Ovary (tissue), 9 donors: ENCODE results near the gene CARD9. TPM values are rescaled to one million over a fixed set of nuclear protein-coding genes. Genes with fewer than 3 reads are reported as not detected.
A peak's percentile ranks its signal among the peaks of the same experiment; 100 is the strongest.

Experiments used
- DNase-seq, 5 donors: peaks; one replicate each; pipeline ENCODE4 v3.0.0-alpha.2; 2019 to 2020
- H3K27ac ChIP-seq, 2 donors: fragments of 200-600 bp; one replicate each; pipeline versions ENCODE4 v1.5.1 to v1.8.0; 2019 to 2022
- H3K27me3 ChIP-seq: fragments of 200-600 bp; one replicate; pipeline ENCODE4 v1.8.0; 2022
- H3K36me3 ChIP-seq: fragments of 200-600 bp; sonication (generic); one replicate; pipeline ENCODE4 v1.5.1; 2019
- H3K4me1 ChIP-seq: one replicate; pipeline ENCODE4 v1.8.1; 2013; ENCODE audit warnings: mild to moderate bottlenecking, moderate library complexity; ENCODE audit not compliant: insufficient read depth
- H3K4me3 ChIP-seq: fragments of 200-600 bp; sonication (generic); one replicate; pipeline ENCODE4 v1.5.1; 2017
- H3K9me3 ChIP-seq, 2 donors: fragments of 200-600 bp in 1 of 2; sonication (generic) in 1 of 2; one replicate each; pipeline versions ENCODE4 v1.5.1 to v1.8.1; 2013 to 2019; ENCODE audit warnings: mild to moderate bottlenecking in 1 of 2, moderate library complexity in 1 of 2
- EP300 ChIP-seq: sonication (generic); formaldehyde crosslinking; IDR thresholded peaks from one replicate; pipeline ENCODE4 v1.6.1; 2017; ENCODE audit warnings: antibody characterized with exemption
- POLR2A ChIP-seq: fragments of 450-650 bp; IDR thresholded peaks from one replicate; pipeline ENCODE4 v1.6.1; 2017; ENCODE audit warnings: antibody characterized with exemption, mild to moderate bottlenecking, moderate library complexity
- WGBS, 3 donors: extraction: QIAGEN DNeasy Blood & Tissue Kit in 1 of 3; methylation state at CpG; one replicate each; pipeline versions ENCODE4 v1.1.5 to v1.1.7; 2013 to 2017; 5-methylcytosine and 5-hydroxymethylcytosine counted together
- intact Hi-C, 4 donors: fragments of 100-400 bp; cut with DNase I; formaldehyde crosslinking; loops; one replicate each; pipeline versions ENCODE4 v1.11.0 to v1.15.1; 2022 to 2023
- polyA plus RNA-seq, 2 donors: library from polyadenylated mRNA; stranded (reverse); fragments of 200-250 nt in 1 of 2; fragments of 350-450 nt in 1 of 2; fragmentation: Illumina TruSeq in 1 of 2; extraction: RNeasy Lipid Tissue Mini Kit (QIAGEN cat#74804) in 1 of 2; gene quantifications; one replicate each; pipeline ENCODE4 v1.2.3, GENCODE V29; 2013 to 2014
- total RNA-seq, 7 donors: library from RNA; depleted of rRNA in 2 of 7; stranded (reverse); fragments of >200 nt in 2 of 7; fragmentation: NEBNext Ultra II Directional in 3 of 7; extraction: Animal tissue kit (Norgen Biotek cat#: 25700) in 3 of 7; gene quantifications; one replicate each; pipeline versions ENCODE4 v1.1.0 to v1.2.4, GENCODE V29; 2016 to 2023
- TF ChIP-seq, protein P1 (sequence below), 3 donors: fragments of 450-650 bp in 2 of 3; fragments of 200-600 bp in 1 of 3; IDR thresholded peaks; one replicate each; pipeline versions ENCODE4 v1.5.1 to v1.8.0; 2016 to 2022; ENCODE audit warnings: antibody characterized with exemption in 3 of 3, mild to moderate bottlenecking in 1 of 3
- donor health status: DM: no; HTN: no; CAD: no; lungs with moderate emphysema.
- donor health status: DM: no; HTN: no; CAD: no.
- donor health status: Bipolar disorder and iron deficiency.
- donor health status: DM: yes; HTN: yes; CAD: no.
- donor health status: DM: no; HTN: no; CAD: no.
- donor health status: DM: yes; HTN: yes; CAD: no.

CARD9 gene
- total and polyA plus RNA-seq, 9 donors = 0.48 to 3.5 (median 1.1) TPM; not detected in 1

DNA sequence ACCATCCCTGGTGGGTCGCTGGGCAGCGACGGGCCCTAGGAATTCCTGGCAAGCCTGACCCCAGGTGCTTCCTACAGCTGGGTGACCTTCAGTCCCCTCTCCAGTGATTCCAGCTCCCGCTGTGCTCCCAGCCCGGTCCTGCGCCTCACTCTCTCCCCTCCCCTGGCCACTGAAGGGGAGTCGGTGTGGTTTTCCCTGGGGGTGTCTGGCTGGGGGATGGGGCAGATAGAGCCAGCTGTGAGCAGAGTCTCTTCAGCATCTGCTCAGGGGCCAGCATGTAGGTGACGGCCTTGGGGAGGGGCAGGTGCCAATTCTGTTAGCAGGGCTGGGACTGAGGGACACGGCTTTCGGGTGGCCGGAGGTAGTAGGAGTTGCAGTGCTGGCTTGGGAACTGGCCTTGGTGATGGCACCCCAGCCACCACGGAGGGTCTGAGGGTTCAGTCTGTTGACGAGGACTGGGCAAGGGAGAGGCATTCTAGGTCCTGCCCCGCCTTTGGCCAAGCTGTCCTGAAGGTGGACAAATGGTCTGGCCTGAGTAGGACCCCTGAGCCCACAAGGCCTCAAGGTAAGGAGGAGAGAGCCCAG lies 43.0 kb downstream of the CARD9 start:
- no peak for TF ChIP-seq EP300
- TF ChIP-seq, protein P1, sequence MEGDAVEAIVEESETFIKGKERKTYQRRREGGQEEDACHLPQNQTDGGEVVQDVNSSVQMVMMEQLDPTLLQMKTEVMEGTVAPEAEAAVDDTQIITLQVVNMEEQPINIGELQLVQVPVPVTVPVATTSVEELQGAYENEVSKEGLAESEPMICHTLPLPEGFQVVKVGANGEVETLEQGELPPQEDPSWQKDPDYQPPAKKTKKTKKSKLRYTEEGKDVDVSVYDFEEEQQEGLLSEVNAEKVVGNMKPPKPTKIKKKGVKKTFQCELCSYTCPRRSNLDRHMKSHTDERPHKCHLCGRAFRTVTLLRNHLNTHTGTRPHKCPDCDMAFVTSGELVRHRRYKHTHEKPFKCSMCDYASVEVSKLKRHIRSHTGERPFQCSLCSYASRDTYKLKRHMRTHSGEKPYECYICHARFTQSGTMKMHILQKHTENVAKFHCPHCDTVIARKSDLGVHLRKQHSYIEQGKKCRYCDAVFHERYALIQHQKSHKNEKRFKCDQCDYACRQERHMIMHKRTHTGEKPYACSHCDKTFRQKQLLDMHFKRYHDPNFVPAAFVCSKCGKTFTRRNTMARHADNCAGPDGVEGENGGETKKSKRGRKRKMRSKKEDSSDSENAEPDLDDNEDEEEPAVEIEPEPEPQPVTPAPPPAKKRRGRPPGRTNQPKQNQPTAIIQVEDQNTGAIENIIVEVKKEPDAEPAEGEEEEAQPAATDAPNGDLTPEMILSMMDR (IDR thresholded peaks at IDR 0.05) = no peak
- Histone ChIP-seq H3K27me3 (no peaks in the 10 kb centered on the region), H3K4me1 (peaks cover 19% of the 10 kb centered on the region), H3K36me3 (no peaks in the 10 kb centered on the region), H3K9me3 (no peaks in the 10 kb centered on the region), H3K4me3 (no peak overlapping the region), H3K27ac (no peak overlapping the region)
- intact Hi-C loops = no loop called here
- 81 to 86% (median 84%) methylated on average over 14 of the region's 14 CpGs for WGBS, 3 donors
- DNase-seq = no peak

DNA sequence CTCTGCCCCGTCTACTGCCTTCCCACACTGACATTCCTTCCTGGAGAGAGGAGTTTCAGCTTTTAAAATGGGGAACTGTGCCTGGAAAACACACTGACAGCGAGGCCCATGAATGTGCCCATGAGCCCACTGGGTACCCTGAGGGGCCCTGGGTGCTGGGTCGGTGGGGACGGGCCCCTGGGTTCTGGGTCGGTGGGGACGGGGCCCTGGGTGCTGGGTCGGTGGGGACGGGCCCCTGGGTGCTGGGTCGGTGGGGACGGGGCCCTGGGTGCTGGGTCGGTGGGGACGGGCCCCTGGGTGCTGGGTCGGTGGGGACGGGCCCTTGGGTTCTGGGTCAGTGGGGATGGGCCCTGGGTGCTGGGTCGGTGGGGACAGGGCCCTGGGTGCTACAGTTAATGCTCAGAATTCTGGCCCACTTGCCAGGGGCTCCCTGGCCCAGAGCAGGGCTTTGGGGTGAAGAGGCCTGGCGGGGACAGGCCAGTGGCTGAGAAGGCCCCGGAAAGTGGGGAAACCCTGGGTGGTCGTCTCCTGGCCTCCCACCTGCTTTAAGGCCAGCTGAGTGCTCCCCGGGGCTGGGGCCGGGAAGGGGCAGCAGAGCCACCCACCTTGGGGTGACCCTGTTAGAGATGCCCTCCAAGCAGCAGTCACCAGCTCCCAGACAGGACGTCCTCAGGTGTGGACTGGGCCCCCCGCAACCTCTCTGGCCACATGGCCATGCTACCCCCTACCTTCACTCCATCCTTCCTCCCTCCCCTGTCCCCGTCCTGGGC lies 43.6 kb downstream of the CARD9 start:
- intact Hi-C loops = loop anchor here in 1 of 4 donors (5.0 kb wide), 1 partner anchor 32 kb away; the partner anchor contains the start of gene DNLZ
- WGBS, 3 donors = 82 to 90% (median 89%) methylated on average over 20 to 23 of the region's 23 CpGs
- Histone ChIP-seq H3K36me3 (no peaks in the 10 kb centered on the region), H3K9me3 (no peaks in the 10 kb centered on the region), H3K27me3 (no peaks in the 10 kb centered on the region), H3K4me3 (no peak overlapping the region), H3K4me1 (peaks cover 19% of the 10 kb centered on the region), H3K27ac (no peak overlapping the region)
- TF ChIP-seq, protein P1 (IDR thresholded peaks at IDR 0.05) = no peak
- TF ChIP-seq POLR2A = no peak
- no peak for TF ChIP-seq EP300
- DNase-seq = no peak

DNA sequence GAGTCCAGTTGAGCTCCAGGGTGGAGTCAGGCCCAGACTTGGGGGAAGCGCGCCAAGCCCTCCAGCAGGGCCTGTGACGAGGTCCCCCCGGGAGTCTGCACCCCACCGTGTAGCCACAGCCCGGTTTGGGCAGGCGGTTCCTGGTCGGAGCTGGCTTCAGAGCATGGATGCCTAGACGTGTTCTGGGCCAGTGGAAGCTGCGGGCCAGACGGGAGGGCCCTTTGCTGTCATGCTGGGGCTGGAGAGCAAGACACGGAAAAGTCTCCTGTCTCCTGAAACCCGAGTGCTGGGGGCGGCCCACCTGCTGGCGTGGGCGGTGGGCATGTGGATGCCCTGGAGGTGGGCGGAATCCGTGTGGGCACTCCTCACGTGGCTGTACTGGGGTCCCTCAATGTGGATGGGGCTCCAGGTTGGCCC lies 44.2 kb downstream of the CARD9 start:
- no peaks in the 10 kb centered on the region for H3K36me3 ChIP-seq
- TF ChIP-seq POLR2A (no peak), EP300 (no peak)
- TF ChIP-seq, protein P1 (IDR thresholded peaks at IDR 0.05) = no peak
- WGBS, 3 donors = 60 to 69% (median 62%) methylated on average over 18 to 19 of the region's 19 CpGs
- intact Hi-C loops = loop anchor here in 1 of 4 donors (5.0 kb wide), 1 partner anchor 33 kb away; the partner anchor contains the start of gene DNLZ
- H3K27me3 ChIP-seq = no peaks in the 10 kb centered on the region
- peaks cover 19% of the 10 kb centered on the region for H3K4me1 ChIP-seq
- H3K27ac ChIP-seq = peak overlapping the region in 1 of 2 donors; percentile 94
- peak in 1 of 5 donors; percentile 37 for DNase-seq
- no peaks in the 10 kb centered on the region for H3K9me3 ChIP-seq
- H3K4me3 ChIP-seq = peak overlapping the region; percentile 69

DNA sequence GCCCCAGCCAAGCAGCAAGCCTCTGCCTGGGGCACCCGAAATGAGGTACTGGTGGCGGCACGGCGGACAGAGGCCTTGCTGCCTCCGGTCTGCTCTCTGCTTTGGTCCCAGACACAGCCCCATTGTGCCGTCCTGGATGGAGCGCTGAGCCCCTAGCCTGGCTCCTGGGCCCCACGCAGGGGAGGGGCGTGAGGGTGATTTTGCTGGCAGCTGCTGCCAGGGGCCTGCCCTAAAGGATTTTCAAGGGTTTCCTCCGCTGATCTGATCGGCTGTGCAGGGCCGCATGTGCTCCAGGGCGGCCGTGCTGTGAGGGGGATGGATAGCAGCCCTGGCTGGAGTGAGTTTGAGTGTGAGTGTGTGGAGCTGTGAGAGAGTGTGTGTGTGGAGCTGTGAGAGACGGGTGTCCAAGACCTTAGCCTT lies 44.8 kb downstream of the CARD9 start:
- TF ChIP-seq, protein P1 (IDR thresholded peaks at IDR 0.05) = no peak
- TF ChIP-seq EP300 (no peak), POLR2A (no peak)
- H3K4me3 ChIP-seq = peak overlapping the region; percentile 69
- peak; percentile 55 to 74 (median 61) for DNase-seq
- H3K9me3 ChIP-seq = no peaks in the 10 kb centered on the region
- H3K4me1 ChIP-seq = peaks cover 19% of the 10 kb centered on the region
- intact Hi-C loops = loop anchor here in 1 of 4 donors (5.0 kb wide), 1 partner anchor 34 kb away; the partner anchor contains the start of gene DNLZ
- H3K27me3 ChIP-seq = no peaks in the 10 kb centered on the region
- no peaks in the 10 kb centered on the region for H3K36me3 ChIP-seq
- 5 to 11% (median 8%) methylated on average over 10 to 15 of the region's 15 CpGs for WGBS, 3 donors
- peak overlapping the region; percentile 85 to 94 for H3K27ac ChIP-seq
